Kidney (tissue), 14 donors: ENCODE measurements around the gene PLIN1. TPM values are rescaled to one million over a fixed set of nuclear protein-coding genes. Genes with fewer than 3 reads are reported as not detected.

Experiments used
- DNase-seq, 5 donors: peaks; one replicate each; pipeline ENCODE4 v3.0.0-alpha.2; 2013 to 2020
- FAIRE-seq: peaks from 2 replicates; lab custom pipeline; 2012; peaks lifted over from hg19 to GRCh38; lab: Jason Lieb, UNC
- H3K27ac ChIP-seq, 2 donors: one replicate each; pipeline ENCODE4 v1.7.0; 2013; ENCODE audit warnings: low read depth in 2 of 2, low read length in 2 of 2, inconsistent platforms in 1 of 2
- H3K27me3 ChIP-seq: one replicate; pipeline ENCODE4 v1.7.1; 2013; ENCODE audit warnings: low read length, inconsistent platforms; ENCODE audit not compliant: control insufficient read depth, insufficient read depth
- H3K36me3 ChIP-seq, 3 donors: one replicate each; pipeline versions ENCODE4 v1.7.0 to v1.7.1; 2013; ENCODE audit warnings: low read length in 3 of 3, control low read depth in 1 of 3, inconsistent platforms in 1 of 3; ENCODE audit not compliant: insufficient read depth in 3 of 3, control insufficient read depth in 2 of 3
- H3K4me1 ChIP-seq, 3 donors: one replicate each; pipeline versions ENCODE4 v1.7.0 to v1.7.1; 2013; ENCODE audit warnings: low read length in 3 of 3, inconsistent platforms in 1 of 3, low read depth in 1 of 3; ENCODE audit not compliant: control insufficient read depth in 2 of 3, insufficient read depth in 2 of 3
- H3K4me3 ChIP-seq, 3 donors: one replicate each; pipeline versions ENCODE4 v1.7.0 to v1.8.1; 2013; ENCODE audit warnings: low read length in 3 of 3, control low read depth in 1 of 3, inconsistent platforms in 1 of 3
- H3K9ac ChIP-seq, 3 donors: one replicate each; pipeline versions ENCODE4 v1.7.0 to v1.7.1; 2013; ENCODE audit warnings: low read length in 3 of 3, control low read depth in 1 of 3, inconsistent platforms in 1 of 3
- H3K9me3 ChIP-seq, 3 donors: one replicate each; pipeline versions ENCODE4 v1.7.0 to v1.7.1; 2013; ENCODE audit warnings: low read length in 3 of 3, control low read depth in 1 of 3, inconsistent platforms in 1 of 3; ENCODE audit not compliant: control insufficient read depth in 2 of 3, insufficient read depth in 1 of 3
- intact Hi-C: fragments of 100-400 bp; cut with DNase I; formaldehyde crosslinking; loops from one replicate; pipeline ENCODE4 v1.11.1; 2022
- polyA plus RNA-seq: library from polyadenylated mRNA; stranded (reverse); fragments of 350-450 nt; fragmentation: Illumina TruSeq; extraction: RNeasy Lipid Tissue Mini Kit (QIAGEN cat#74804); gene quantifications from one replicate; pipeline ENCODE4 v1.2.3, GENCODE V29; 2014; ENCODE audit warnings: low read depth, low replicate concordance; ENCODE audit not compliant: insufficient read depth
- total RNA-seq: library from RNA; stranded (reverse); fragmentation: NEBNext Ultra II Directional; extraction: Animal tissue kit (Norgen Biotek cat#: 25700); gene quantifications from one replicate; pipeline ENCODE4 v1.2.1, GENCODE V29; 2021
- TF ChIP-seq, protein P1 (sequence below): IDR thresholded peaks from 3 replicates; pipeline ENCODE4 v1.5.1; 2012; ENCODE audit warnings: mild to moderate bottlenecking, moderate library complexity, borderline replicate concordance; ENCODE audit not compliant: insufficient read depth; ENCODE audit errors: extremely low read depth
- donor health status: control.
- donor health status: control.
- donor health status: control.
- donor health status: control.
- donor health status: control.
- donor health status: DM: yes; HTN: yes; CAD: no.
- donor health status: Normal renal cell carcinoma (clear cell type).

Gene PLIN1
- total and polyA plus RNA-seq, 2 donors from 2014 or later: 0.86 to 2.1 TPM

DNA sequence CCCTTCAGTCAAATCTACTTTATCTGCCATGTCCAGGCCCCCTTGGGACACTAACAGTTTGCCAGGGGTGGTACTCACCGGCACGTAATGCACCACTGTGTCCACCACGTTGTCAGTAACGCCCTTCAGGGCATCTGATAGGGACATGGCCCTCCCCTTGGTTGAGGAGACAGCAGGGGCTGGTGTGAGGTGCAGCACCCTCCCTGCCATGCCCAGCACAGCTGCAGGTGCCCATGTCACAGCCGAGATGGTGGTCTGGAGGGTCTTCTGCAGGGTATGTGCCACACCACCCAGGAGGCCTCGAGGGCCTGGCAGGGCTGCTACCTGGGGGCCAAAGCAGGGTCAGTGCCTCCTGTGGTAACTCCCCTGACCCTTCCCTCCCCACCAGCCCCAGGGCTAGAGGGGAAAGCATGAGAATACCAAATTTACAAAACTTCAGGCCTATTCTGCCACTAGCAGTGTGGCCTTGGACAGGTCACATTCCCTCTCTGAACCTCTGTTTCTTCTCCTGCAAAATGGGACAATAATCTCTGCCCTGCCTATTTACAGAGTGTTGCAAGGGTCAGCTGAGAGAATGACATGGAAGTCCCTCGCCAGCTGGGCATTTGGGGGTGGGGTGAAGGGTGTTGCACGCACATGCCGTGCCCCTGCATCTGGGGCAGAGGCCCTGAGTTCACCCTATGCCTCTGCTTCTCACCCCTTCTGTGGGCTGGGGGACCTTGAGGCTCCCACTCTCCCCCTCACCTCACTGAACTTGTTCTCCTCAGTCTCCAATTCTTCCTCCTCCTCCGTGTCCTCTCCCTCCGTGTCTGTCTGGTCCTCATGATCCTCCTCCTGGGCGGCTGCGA lies 12.1 kb downstream of the PLIN1 start:
- TF ChIP-seq, protein P1, sequence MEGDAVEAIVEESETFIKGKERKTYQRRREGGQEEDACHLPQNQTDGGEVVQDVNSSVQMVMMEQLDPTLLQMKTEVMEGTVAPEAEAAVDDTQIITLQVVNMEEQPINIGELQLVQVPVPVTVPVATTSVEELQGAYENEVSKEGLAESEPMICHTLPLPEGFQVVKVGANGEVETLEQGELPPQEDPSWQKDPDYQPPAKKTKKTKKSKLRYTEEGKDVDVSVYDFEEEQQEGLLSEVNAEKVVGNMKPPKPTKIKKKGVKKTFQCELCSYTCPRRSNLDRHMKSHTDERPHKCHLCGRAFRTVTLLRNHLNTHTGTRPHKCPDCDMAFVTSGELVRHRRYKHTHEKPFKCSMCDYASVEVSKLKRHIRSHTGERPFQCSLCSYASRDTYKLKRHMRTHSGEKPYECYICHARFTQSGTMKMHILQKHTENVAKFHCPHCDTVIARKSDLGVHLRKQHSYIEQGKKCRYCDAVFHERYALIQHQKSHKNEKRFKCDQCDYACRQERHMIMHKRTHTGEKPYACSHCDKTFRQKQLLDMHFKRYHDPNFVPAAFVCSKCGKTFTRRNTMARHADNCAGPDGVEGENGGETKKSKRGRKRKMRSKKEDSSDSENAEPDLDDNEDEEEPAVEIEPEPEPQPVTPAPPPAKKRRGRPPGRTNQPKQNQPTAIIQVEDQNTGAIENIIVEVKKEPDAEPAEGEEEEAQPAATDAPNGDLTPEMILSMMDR: no peak
- no peak for FAIRE-seq
- intact Hi-C loops: no loop called here
- no peak for DNase-seq
- H3K9me3 ChIP-seq: no peaks in the 10 kb centered on the region
- H3K27me3 ChIP-seq: no peaks in the 10 kb centered on the region
- no peaks in the 10 kb centered on the region for H3K36me3 ChIP-seq
- H3K4me3 ChIP-seq: no peak overlapping the region
- H3K27ac ChIP-seq: no peak overlapping the region
- peaks cover 0 to 4% (median 0%) of the 10 kb centered on the region in 3 donors for H3K4me1 ChIP-seq
- no peak overlapping the region for H3K9ac ChIP-seq

DNA sequence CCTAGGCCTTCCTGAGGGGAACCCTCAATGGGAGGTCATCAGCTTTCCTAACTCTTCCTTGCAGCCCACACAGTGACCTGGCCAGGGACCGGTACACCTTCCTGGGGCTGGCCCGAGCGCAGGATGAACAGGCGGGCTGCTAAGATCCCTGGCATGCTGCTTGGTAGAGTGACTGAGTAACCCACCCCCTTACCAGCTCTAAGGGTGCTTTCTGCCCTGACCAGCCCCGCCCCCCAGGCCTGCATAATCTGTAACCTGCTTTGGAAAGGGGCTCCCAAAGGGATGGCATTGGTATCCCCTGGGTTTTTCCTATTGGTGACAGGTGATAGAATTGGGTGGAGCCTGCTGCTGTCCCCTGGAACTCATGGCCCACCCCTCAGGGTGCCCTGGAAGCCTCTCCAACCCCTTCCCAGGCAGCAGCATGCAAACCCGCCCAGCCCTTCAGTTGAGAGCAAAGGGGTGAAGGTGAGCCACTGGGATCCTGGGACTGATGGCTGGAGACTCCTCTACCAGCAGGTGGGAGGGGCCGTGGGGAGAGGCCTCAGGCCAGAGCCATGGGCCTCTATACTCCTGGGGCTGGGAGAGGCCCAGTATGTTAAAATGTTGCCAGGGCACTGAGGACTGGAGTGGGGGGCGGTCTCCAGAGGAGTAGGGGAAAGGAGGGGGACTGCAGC lies 12.8 kb downstream of the PLIN1 start:
- Histone ChIP-seq H3K27ac (peak overlapping the region in 1 of 2 donors; percentile 57), H3K9ac (peak overlapping the region in 1 of 3 donors; percentile 34), H3K36me3 (no peaks in the 10 kb centered on the region), H3K9me3 (no peaks in the 10 kb centered on the region), H3K4me3 (no peak overlapping the region), H3K27me3 (no peaks in the 10 kb centered on the region), H3K4me1 (peaks cover 0 to 4% (median 0%) of the 10 kb centered on the region in 3 donors)
- TF ChIP-seq, protein P1: no peak
- FAIRE-seq (no peak), DNase-seq (peak in 1 of 5 donors; percentile 59)
- intact Hi-C loops: no loop called here

DNA sequence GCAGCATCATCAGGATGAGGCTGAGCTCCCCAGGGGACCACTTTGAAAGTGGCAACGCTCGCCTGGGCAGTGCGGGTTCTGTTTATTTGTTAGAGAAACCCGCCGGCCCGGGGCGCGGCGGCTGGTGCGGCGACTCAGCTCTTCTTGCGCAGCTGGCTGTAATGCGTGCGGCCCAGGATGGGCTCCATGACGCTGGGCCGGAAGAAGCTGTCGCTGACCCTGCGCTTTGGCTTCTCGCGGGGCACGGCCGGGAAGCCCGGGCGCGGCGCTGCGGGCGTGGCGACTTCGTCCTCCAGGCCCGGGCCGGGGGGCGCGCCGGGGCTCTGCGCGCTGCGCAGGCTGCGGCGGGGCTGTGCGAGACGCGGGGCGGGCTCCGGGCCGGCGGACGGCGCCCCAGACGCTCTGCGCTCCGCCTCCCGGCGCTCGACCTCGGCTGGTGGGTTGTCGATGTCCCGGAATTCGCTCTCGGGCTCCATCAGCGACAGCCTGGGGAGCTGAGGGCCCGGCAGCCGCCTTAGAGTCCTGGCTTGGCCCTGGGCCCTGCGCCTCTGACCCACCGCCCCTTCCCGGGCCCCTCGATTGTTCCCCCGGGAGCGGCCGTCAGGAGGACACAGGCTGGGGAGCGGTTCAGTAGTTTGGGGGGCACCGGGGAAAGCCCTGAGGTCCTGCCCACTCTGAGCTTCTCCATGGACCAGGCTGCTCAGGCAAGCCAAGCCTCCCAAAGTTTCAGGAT lies 13.6 kb downstream of the PLIN1 start:
- H3K27ac ChIP-seq: peak overlapping the region; percentile 57 to 65
- intact Hi-C loops: no loop called here
- peak; percentile 64 to 86 (median 73) for DNase-seq
- peak overlapping the region in 2 of 3 donors; percentile 29 for H3K4me3 ChIP-seq
- H3K4me1 ChIP-seq: peaks cover 0 to 4% (median 0%) of the 10 kb centered on the region in 3 donors
- no peaks in the 10 kb centered on the region for H3K9me3 ChIP-seq
- FAIRE-seq: no peak
- no peaks in the 10 kb centered on the region for H3K27me3 ChIP-seq
- no peaks in the 10 kb centered on the region for H3K36me3 ChIP-seq
- TF ChIP-seq, protein P1: no peak
- H3K9ac ChIP-seq: peak overlapping the region in 1 of 3 donors; percentile 34
